Fibroblast of the aortic adventitia (primary cell): ENCODE data around the gene TEDC1. TPM values are rescaled to one million over a fixed set of nuclear protein-coding genes. Genes with fewer than 3 reads are reported as not detected.

Experiments used
- DNase-seq: peaks from one replicate; pipeline ENCODE4 v3.0.0-alpha.2; 2010; ENCODE audit warnings: low read depth
- H3K4me3 ChIP-seq: 2 replicates; pipeline ENCODE4 v1.5.1; 2011; ENCODE audit warnings: low read depth, mild to moderate bottlenecking, control low read depth, low read length, moderate library complexity
- CTCF ChIP-seq: IDR thresholded peaks from 2 replicates; pipeline ENCODE4 v1.5.1; 2011; ENCODE audit warnings: mild to moderate bottlenecking, low read length, control low read depth, inconsistent platforms; ENCODE audit not compliant: insufficient read depth
- total RNA-seq: library from RNA; depleted of rRNA; stranded (reverse); fragments of >200 nt; gene quantifications from 2 replicates; pipeline ENCODE4 v1.2.3, GENCODE V29; 2012; ENCODE audit warnings: low replicate concordance

Gene TEDC1
- total RNA-seq, 1 donor, result 12.6 TPM

- peak overlapping the region; percentile 69 for H3K4me3 ChIP-seq
- TF ChIP-seq CTCF, result no peak
- no peak for DNase-seq
Observed at GRCh38 chr14:105527381-105527825, 36.4 kb downstream of the TEDC1 start.

GRCh38 chr14:105527826-105528585 lies 37.0 kb downstream of the TEDC1 start:
- TF ChIP-seq CTCF, result peak; percentile 74
- DNase-seq, result peak; percentile 66
- H3K4me3 ChIP-seq, result peak overlapping the region; percentile 69

- no peak for TF ChIP-seq CTCF
- no peak for DNase-seq
Observed at GRCh38 chr14:105528586-105529318, 37.7 kb downstream of the TEDC1 start.

DNA sequence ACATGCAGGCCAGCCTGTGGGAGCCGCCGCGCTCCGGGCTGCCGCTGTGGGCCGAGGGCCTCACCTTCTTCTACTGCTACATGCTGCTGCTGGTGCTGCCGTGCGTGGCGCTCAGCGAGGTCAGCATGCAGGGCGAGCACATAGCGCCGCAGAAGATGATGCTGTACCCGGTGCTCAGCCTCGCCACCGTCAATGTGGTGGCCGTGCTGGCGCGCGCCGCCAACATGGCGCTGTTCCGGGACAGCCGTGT lies 38.2 kb downstream of the TEDC1 start:
- TF ChIP-seq CTCF, result no peak
- no peak for DNase-seq
- no peak overlapping the region for H3K4me3 ChIP-seq

More at GRCh38 chr14:105528586-105529318, 37.7 kb downstream of the TEDC1 start:
- peak overlapping the region; percentile 41 for H3K4me3 ChIP-seq

- H3K4me3 ChIP-seq, result no peak overlapping the region
- no peak for TF ChIP-seq CTCF
- DNase-seq, result no peak
Observed at GRCh38 chr14:105529569-105530284, 38.7 kb downstream of the TEDC1 start.

DNA sequence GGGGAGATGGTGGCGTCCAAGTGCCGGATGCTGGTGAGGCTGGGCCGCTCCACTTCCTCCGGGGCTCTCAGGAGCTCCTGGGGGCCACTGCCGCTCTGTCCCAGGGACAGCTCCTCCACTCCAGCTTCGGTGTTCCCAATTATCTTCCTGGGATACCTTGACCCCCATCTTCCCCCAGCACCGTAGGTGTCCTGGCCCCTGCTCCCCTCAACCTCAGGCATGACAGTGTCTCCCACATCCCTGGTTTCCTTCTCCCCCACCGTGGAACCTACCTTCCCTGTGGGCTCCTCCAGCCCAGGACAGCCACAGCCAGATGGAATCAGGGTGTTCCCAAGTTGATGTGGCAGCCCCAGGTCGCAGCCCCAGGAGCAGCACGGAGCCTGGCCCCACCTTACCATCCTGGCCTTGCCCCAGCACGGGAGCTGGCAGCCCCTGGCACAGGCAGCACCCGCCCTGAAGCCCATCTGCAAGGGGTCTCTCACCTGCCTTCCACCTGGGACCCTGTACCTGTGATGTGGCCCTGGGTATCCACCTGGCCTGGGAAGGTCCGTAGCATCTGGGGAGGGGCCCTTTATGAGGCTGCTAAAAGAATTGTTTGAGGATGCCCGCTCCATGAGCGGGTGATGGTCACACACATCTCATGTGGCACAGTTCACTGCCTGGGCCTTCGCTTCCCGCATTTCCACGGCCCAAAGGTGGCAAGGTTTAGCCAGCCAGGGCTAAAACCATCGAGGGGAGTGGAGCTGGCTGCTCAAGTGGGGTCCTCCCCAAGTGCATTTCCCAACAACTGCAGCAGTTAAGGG lies 39.4 kb downstream of the TEDC1 start:
- no peak for TF ChIP-seq CTCF
- no peak for DNase-seq
- H3K4me3 ChIP-seq, result no peak overlapping the region
